ENCODE measurements around the gene PRPF19.

GRCh38 chr11:60864856-60865513 is 41.4 kb downstream of the PRPF19 start:
- TF ChIP-seq ZNF274 (IDR thresholded peaks at IDR 0.05; ENCODE audit: low read depth, low read length): no peak
- no peak for TF ChIP-seq SUZ12 (IDR thresholded peaks at IDR 0.05; ENCODE audit: extremely low read depth, insufficient read depth, insufficient read length)
- no peak for TF ChIP-seq YY1 (IDR thresholded peaks at IDR 0.05; ENCODE audit: insufficient read depth, insufficient read length)

All from NT2/D1 (cell line).